ENCODE measurements around the gene AP2B1. TPM values are rescaled to one million over a fixed set of nuclear protein-coding genes. Genes with fewer than 3 reads are reported as not detected.

Gene AP2B1
- total RNA-seq, 1 experiment from 2014 or later = 70.2 TPM

- ChIA-PET POLR2A (ENCODE audit: unreplicated experiment) (no interaction called here), CTCF (no interaction called here)
- no peak overlapping the region for H3K4me3 ChIP-seq (ENCODE audit: low read length)
- no peaks in the 10 kb centered on the region for H4K20me1 ChIP-seq (ENCODE audit: low read length)
- H3K9ac ChIP-seq (ENCODE audit: low read length) = no peak overlapping the region
- DNase-seq (no peak), ATAC-seq (no peak)
- H3K9me3 ChIP-seq (ENCODE audit: low read length) = no peaks in the 10 kb centered on the region
- BruUV-seq (replicated peaks) = no TSS peak
- intact Hi-C loops (cut with micrococcal nuclease) = no loop called here
- H3K9me2 ChIP-seq (replicated peaks; ENCODE audit: low read length) = no peaks in the 10 kb centered on the region
- H3K27ac ChIP-seq (ENCODE audit: low read length) = no peak overlapping the region
- peaks cover 4% of the 10 kb centered on the region for H3F3A ChIP-seq (ENCODE audit: low read length, unreplicated experiment)
- H2AFZ ChIP-seq (ENCODE audit: low read length) = no peak overlapping the region
- H3K27me3 ChIP-seq (ENCODE audit: low read length) = no peaks in the 10 kb centered on the region
- TF ChIP-seq CTCF (conservative IDR thresholded peaks at IDR 0.05; ENCODE audit: low read depth, low read length) = no peak
- TF ChIP-seq EZH2 (IDR thresholded peaks at IDR 0.05; ENCODE audit: low read length, unreplicated experiment) = no peak
- no peak for TF ChIP-seq EZH2phosphoT487 (IDR thresholded peaks at IDR 0.05; ENCODE audit: borderline replicate concordance, low read length)
- peaks cover 33% of the 10 kb centered on the region for H3K36me3 ChIP-seq (ENCODE audit: low read depth, low read length)
- peaks cover 9% of the 10 kb centered on the region for H3K4me1 ChIP-seq (ENCODE audit: insufficient read depth, low read length)
- no peaks in the 10 kb centered on the region for H3K79me2 ChIP-seq (ENCODE audit: low read length)
- H3K4me2 ChIP-seq (ENCODE audit: low read length) = no peak overlapping the region
These were observed 40.3 kb downstream of the AP2B1 start for GRCh38 chr17:35627417-35627816.

GRCh38 chr17:35630530-35631148 is 43.5 kb downstream of the AP2B1 start:
- peak; percentile 68 for ATAC-seq
- no peak overlapping the region for H3K4me2 ChIP-seq (ENCODE audit: low read length)

More at GRCh38 chr17:35630530-35631148, 43.5 kb downstream of the AP2B1 start:
- H3K36me3 ChIP-seq (ENCODE audit: low read depth, low read length) = peaks cover 24% of the 10 kb centered on the region; the same call in 1 of the 2 replicates
- H3K27ac ChIP-seq (ENCODE audit: low read length) = peak overlapping the region; percentile 23
- no peaks in the 10 kb centered on the region for H3K9me3 ChIP-seq (ENCODE audit: low read length)
- no peak overlapping the region for H2AFZ ChIP-seq (ENCODE audit: low read length)
- H3K79me2 ChIP-seq (ENCODE audit: low read length) = no peaks in the 10 kb centered on the region
- H3K9ac ChIP-seq (ENCODE audit: low read length) = no peak overlapping the region
- POLR2A ChIA-PET (ENCODE audit: unreplicated experiment) = no interaction called here
- CTCF ChIA-PET = interaction anchor here (0.6 kb wide), 1 partner anchor 117 kb away, joined by 3 read pairs; no protein-coding TSS in a partner anchor
- no peaks in the 10 kb centered on the region for H3K27me3 ChIP-seq (ENCODE audit: low read length)
- peak; percentile 66 for DNase-seq
- no peaks in the 10 kb centered on the region for H4K20me1 ChIP-seq (ENCODE audit: low read length)
- peaks cover 9% of the 10 kb centered on the region for H3K4me1 ChIP-seq (ENCODE audit: insufficient read depth, low read length)
- H3F3A ChIP-seq (ENCODE audit: low read length, unreplicated experiment) = peaks cover 4% of the 10 kb centered on the region
- TF ChIP-seq EZH2 (IDR thresholded peaks at IDR 0.05; ENCODE audit: low read length, unreplicated experiment) (no peak), CTCF (conservative IDR thresholded peaks at IDR 0.05; ENCODE audit: low read depth, low read length) (no peak), EZH2phosphoT487 (IDR thresholded peaks at IDR 0.05; ENCODE audit: borderline replicate concordance, low read length) (no peak)
- no peaks in the 10 kb centered on the region for H3K9me2 ChIP-seq (replicated peaks; ENCODE audit: low read length)
- BruUV-seq (replicated peaks) = no TSS peak
- H3K4me3 ChIP-seq (ENCODE audit: low read length) = no peak overlapping the region
- intact Hi-C loops (cut with micrococcal nuclease) = no loop called here

Measured in PC-3 (cell line).